ENCODE measurements around the gene MACF1. TPM values are rescaled to one million over a fixed set of nuclear protein-coding genes. Genes with fewer than 3 reads are reported as not detected.

MACF1 gene
- total RNA-seq, 2 experiments from 2014 or later, result 248 to 252 TPM

- no peak overlapping the region for H3K27ac Mint-ChIP-seq
- CTCF ChIA-PET, result interaction anchor here (1.0 kb wide), 1 partner anchor 14 kb away, joined by 3 read pairs; no protein-coding TSS in a partner anchor
- no peak for TF ChIP-seq CTCF (IDR thresholded peaks at IDR 0.05)
- ATAC-seq (ENCODE audit: poor library complexity), result no peak
- POLR2A ChIA-PET, result no interaction called here
- H3K9me3 Mint-ChIP-seq, result no peaks in the 10 kb centered on the region
- no peak for DNase-seq
- intact Hi-C loops (cut with DNase I, micrococcal nuclease), result loop anchor here in 1 of 2 experiments (2.0 kb wide), 1 partner anchor 73 kb away; no protein-coding TSS in a partner anchor
- H3K27me3 Mint-ChIP-seq, result no peaks in the 10 kb centered on the region
- Histone ChIP-seq H3K27ac (ENCODE audit: low read depth in 1 of 2, low read length in 2 of 2) (no peak overlapping the region), H3K27me3 (ENCODE audit: control insufficient read depth in 1 of 2, insufficient read depth in 2 of 2, low read length in 2 of 2) (no peaks in the 10 kb centered on the region), H3K9me3 (ENCODE audit: control insufficient read depth in 1 of 2, insufficient read depth in 1 of 2, low read length in 2 of 2) (no peaks in the 10 kb centered on the region), H3K36me3 (ENCODE audit: insufficient read depth, low read length) (no peaks in the 10 kb centered on the region), H3K4me3 (ENCODE audit: low read length) (no peak overlapping the region), H3K4me1 (ENCODE audit: insufficient read depth, low read length) (no peaks in the 10 kb centered on the region)
- no peaks in the 10 kb centered on the region for H3K36me3 Mint-ChIP-seq (ENCODE audit: low read depth)
- H3K4me3 Mint-ChIP-seq, result no peak overlapping the region
- no peaks in the 10 kb centered on the region for H3K4me1 Mint-ChIP-seq (ENCODE audit: low read depth)
These were observed 26.8 kb upstream of the MACF1 start for GRCh38 chr1:39177706-39178105.

- TF ChIP-seq CTCF (IDR thresholded peaks at IDR 0.05), result no peak
- H3K27ac ChIP-seq (ENCODE audit: low read depth in 1 of 2, low read length in 2 of 2), result no peak overlapping the region
- POLR2A ChIA-PET, result no interaction called here
- H3K36me3 ChIP-seq (ENCODE audit: insufficient read depth, low read length), result no peaks in the 10 kb centered on the region
- no peaks in the 10 kb centered on the region for H3K36me3 Mint-ChIP-seq (ENCODE audit: low read depth)
- no peak for DNase-seq
- no peak for ATAC-seq (ENCODE audit: poor library complexity)
- no peaks in the 10 kb centered on the region for H3K27me3 ChIP-seq (ENCODE audit: control insufficient read depth in 1 of 2, insufficient read depth in 2 of 2, low read length in 2 of 2)
- H3K4me3 Mint-ChIP-seq, result no peak overlapping the region
- no peaks in the 10 kb centered on the region for H3K9me3 Mint-ChIP-seq
- H3K27ac Mint-ChIP-seq, result no peak overlapping the region
- H3K9me3 ChIP-seq (ENCODE audit: control insufficient read depth in 1 of 2, insufficient read depth in 1 of 2, low read length in 2 of 2), result no peaks in the 10 kb centered on the region
- intact Hi-C loops (cut with DNase I, micrococcal nuclease), result loop anchor here in 1 of 2 experiments (2.0 kb wide), 1 partner anchor 74 kb away; no protein-coding TSS in a partner anchor
- CTCF ChIA-PET, result interaction anchor here (1.0 kb wide), 1 partner anchor 13 kb away, joined by 3 read pairs; no protein-coding TSS in a partner anchor
- H3K4me1 Mint-ChIP-seq (ENCODE audit: low read depth), result peaks cover 10% of the 10 kb centered on the region
- H3K27me3 Mint-ChIP-seq, result no peaks in the 10 kb centered on the region
- H3K4me3 ChIP-seq (ENCODE audit: low read length), result no peak overlapping the region
- H3K4me1 ChIP-seq (ENCODE audit: insufficient read depth, low read length), result peaks cover 6% of the 10 kb centered on the region
These were observed 25.7 kb upstream of the MACF1 start for GRCh38 chr1:39178541-39179431.

- Histone ChIP-seq H3K9me3 (ENCODE audit: control insufficient read depth in 1 of 2, insufficient read depth in 1 of 2, low read length in 2 of 2) (no peaks in the 10 kb centered on the region), H3K4me1 (ENCODE audit: insufficient read depth, low read length) (peaks cover 27% of the 10 kb centered on the region), H3K27me3 (ENCODE audit: control insufficient read depth in 1 of 2, insufficient read depth in 2 of 2, low read length in 2 of 2) (no peaks in the 10 kb centered on the region), H3K36me3 (ENCODE audit: insufficient read depth, low read length) (no peaks in the 10 kb centered on the region), H3K27ac (ENCODE audit: low read depth in 1 of 2, low read length in 2 of 2) (no peak overlapping the region), H3K4me3 (ENCODE audit: low read length) (no peak overlapping the region)
- intact Hi-C loops (cut with DNase I, micrococcal nuclease), result loop anchor here (5.0 kb wide), 2 partner anchors 36 to 231 kb away; no protein-coding TSS in a partner anchor
- no peaks in the 10 kb centered on the region for H3K27me3 Mint-ChIP-seq
- peaks cover 31% of the 10 kb centered on the region for H3K4me1 Mint-ChIP-seq (ENCODE audit: low read depth)
- TF ChIP-seq CTCF (IDR thresholded peaks at IDR 0.05), result no peak
- DNase-seq (no peak), ATAC-seq (ENCODE audit: poor library complexity) (no peak)
- no peak overlapping the region for H3K4me3 Mint-ChIP-seq
- H3K36me3 Mint-ChIP-seq (ENCODE audit: low read depth), result no peaks in the 10 kb centered on the region
- ChIA-PET CTCF (interaction anchor here (13.8 kb wide), 1 partner anchor 75 kb away, joined by 376 read pairs; no protein-coding TSS in a partner anchor), POLR2A (no interaction called here)
- no peak overlapping the region for H3K27ac Mint-ChIP-seq
- no peaks in the 10 kb centered on the region for H3K9me3 Mint-ChIP-seq
These were observed 23.2 kb upstream of the MACF1 start for GRCh38 chr1:39181311-39181710.
